ENCODE measurements around the gene TSEN15.

Gene TSEN15

GRCh38 chr1:184049291-184049690 is 2.2 kb upstream of the TSEN15 start:
- H3K27ac ChIP-seq: no peak overlapping the region
- no peak for TF ChIP-seq CTCF (conservative IDR thresholded peaks at IDR 0.05)

DNA sequence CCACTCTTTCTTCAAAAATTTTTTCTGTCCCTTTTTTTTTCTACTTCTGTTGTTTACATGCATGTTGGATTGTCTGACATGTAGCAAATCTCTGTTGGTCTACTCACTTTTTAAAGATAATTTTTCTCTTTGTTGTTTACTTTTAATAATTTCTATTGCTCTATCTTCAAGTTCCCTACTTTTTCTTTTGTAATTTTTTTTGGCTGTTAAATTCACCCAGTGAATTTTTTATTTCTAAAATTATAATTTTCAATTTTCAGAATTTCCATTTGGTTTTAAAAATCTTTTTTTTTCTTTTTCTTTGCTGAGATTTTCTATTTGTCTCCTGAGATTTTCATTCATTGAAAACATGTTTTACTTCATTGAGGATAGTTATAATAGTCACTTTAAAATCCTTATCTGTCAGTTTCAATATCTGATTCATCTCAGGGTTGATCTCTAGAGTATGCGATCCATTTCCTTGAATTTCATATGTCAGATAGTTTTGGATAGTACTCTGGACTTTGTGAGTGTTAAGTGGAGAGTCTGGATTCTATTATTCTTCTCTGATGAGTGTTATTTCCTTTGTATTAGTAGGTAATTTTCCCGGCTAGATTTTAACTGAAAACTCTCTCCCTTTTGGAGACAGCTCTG is 1.6 kb upstream of the TSEN15 start:
- no peak overlapping the region for H3K27ac ChIP-seq
- TF ChIP-seq CTCF (conservative IDR thresholded peaks at IDR 0.05): no peak

DNA sequence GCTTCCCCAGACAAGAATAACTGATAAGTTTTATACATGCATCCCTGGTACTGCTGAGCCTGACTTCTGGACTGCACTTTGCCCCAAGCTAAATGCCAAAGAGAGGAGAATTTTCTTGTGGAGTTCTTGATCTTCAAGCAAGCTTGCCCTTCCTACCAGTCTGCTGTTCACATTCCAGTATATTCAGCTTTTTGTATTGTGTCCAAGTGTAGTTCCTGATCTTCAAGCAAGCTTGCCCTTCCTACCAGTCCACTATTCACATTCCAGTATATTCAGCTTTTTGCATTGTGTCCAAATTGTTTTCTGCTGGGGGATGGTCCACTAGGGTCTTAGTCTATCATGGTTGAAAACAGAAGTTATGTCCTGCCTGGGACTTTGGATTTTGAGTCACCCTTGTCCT is 894 bp upstream of the TSEN15 start:
- TF ChIP-seq CTCF (conservative IDR thresholded peaks at IDR 0.05): no peak
- H3K27ac ChIP-seq: peak overlapping the region; percentile 88

DNA sequence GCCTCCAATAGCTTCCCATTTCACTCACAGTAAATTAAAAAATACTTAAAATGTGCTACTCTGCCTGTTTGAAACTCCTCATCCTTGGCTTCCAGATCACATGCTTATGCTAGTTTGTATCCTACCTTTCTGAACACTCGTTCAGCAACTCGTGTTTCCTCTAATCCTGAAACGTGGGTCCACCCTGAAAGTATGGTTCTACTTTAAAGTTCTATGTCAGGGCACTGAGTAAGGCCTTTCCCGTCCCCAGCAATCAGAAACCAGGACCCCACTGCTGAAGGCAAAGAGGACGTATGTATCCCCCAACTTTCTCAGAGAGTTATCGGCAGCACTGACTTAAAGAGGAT is 419 bp upstream of the TSEN15 start:
- H3K27ac ChIP-seq: peak overlapping the region; percentile 88
- TF ChIP-seq CTCF (conservative IDR thresholded peaks at IDR 0.05): no peak

DNA sequence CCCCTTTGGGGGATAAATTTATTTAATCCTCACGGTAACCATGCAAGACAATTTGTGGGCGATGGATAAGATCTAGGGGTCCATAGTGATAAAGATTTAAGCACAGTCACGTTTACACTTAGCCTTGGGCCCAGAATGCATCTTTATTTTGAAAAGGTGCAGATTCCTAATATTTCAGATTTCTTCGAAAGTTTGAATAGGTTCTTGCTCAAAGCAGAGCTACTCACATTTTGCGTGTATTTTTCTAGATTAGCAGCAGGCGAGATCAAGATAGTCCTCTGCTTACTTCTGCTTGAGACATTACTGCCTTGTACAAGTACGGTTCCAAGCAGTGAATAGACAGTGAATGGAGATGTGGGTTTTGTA is 647 bp downstream of the TSEN15 start:
- no peak for TF ChIP-seq CTCF (conservative IDR thresholded peaks at IDR 0.05)
- peak overlapping the region; percentile 88 for H3K27ac ChIP-seq

DNA sequence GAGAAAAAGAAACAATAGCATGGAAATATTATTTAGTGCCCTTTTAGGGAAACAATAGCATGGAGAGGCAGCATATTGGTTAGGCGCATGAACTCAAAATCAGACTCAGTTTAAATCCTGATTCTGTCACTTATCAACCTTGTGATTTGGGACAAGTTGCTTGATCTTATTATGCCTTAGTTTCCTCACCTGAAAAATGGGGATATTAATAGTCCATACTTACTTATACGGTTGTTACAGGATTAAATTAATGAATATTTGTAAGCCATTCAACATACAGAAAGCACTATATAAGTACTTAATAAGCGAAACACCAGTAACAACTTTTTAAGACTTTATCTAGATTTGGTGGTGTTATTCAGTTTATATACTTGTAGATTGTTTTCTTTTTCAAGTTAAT is 1.2 kb downstream of the TSEN15 start:
- H3K27ac ChIP-seq: peak overlapping the region; percentile 88
- no peak for TF ChIP-seq CTCF (conservative IDR thresholded peaks at IDR 0.05)

DNA sequence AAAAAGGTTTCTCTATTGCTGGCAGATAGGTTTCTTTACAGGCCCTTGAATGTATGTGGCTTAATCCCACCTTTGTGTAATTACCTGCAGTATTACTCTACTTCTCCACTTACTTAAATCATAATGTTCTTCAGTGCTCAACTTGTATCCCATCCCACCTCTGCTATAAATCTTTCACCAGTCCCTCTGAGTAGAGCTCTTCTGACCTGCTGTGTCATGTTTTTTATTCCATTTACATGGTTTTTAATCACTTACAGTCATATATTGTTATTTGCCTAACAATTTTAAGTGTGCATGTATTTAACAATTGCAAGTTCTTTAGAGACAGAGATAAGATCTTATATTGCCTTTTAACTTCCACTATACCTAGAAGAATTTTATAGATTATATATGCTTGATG is 2.4 kb downstream of the TSEN15 start:
- TF ChIP-seq CTCF (conservative IDR thresholded peaks at IDR 0.05): no peak
- H3K27ac ChIP-seq: no peak overlapping the region
